ENCODE measurements around the gene METTL21C.

GRCh38 chr13:102699504-102699903 is 4.7 kb upstream of the METTL21C start:
- TF ChIP-seq CTCF (IDR thresholded peaks at IDR 0.05; ENCODE audit: poor library complexity, severe bottlenecking): no peak
- no peak for TF ChIP-seq EZH2 (IDR thresholded peaks at IDR 0.05; ENCODE audit: borderline replicate concordance, insufficient read depth, low read length, poor library complexity, severe bottlenecking)
- TF ChIP-seq POLR2AphosphoS5 (IDR thresholded peaks at IDR 0.05): no peak
- no peak for TF ChIP-seq TAF1 (IDR thresholded peaks at IDR 0.05; ENCODE audit: low read depth)
- TF ChIP-seq SMC3 (conservative IDR thresholded peaks at IDR 0.05; ENCODE audit: poor library complexity): no peak
- no peak for TF ChIP-seq RAD21 (conservative IDR thresholded peaks at IDR 0.05)
- no peak for TF ChIP-seq EP300 (conservative IDR thresholded peaks at IDR 0.05; ENCODE audit: poor library complexity, severe bottlenecking)
- TF ChIP-seq REST (IDR thresholded peaks at IDR 0.05; ENCODE audit: borderline replicate concordance): no peak

Data from neural cell (in vitro differentiated cells).